Astrocyte (in vitro differentiated cells and primary cell): ENCODE data around the gene MGST1. TPM values are rescaled to one million over a fixed set of nuclear protein-coding genes. Genes with fewer than 3 reads are reported as not detected.

ENCODE experiments used
- DNase-seq: peaks from one replicate; pipeline ENCODE4 v3.0.0-alpha.2; 2010; ENCODE audit warnings: low read depth
- FAIRE-seq: peaks from 2 replicates; lab custom pipeline; 2011; peaks lifted over from hg19 to GRCh38; lab: Jason Lieb, UNC
- H2AFZ ChIP-seq: 2 replicates; pipeline ENCODE4 v1.6.0; 2012; ENCODE audit warnings: low read depth, low read length, inconsistent platforms
- H3K27ac ChIP-seq: 2 replicates; pipeline ENCODE4 v1.5.1; 2011; ENCODE audit warnings: low read depth, low read length, inconsistent platforms
- H3K27me3 ChIP-seq: 2 replicates; pipeline ENCODE4 v1.6.0; 2011; ENCODE audit warnings: low read length, inconsistent platforms; ENCODE audit not compliant: insufficient read depth
- H3K36me3 ChIP-seq: 2 replicates; pipeline ENCODE4 v1.5.1; 2011; ENCODE audit warnings: low read length, inconsistent platforms; ENCODE audit not compliant: insufficient read depth
- H3K4me1 ChIP-seq: 2 replicates; pipeline ENCODE4 v1.5.1; 2011; ENCODE audit warnings: low read length, inconsistent platforms; ENCODE audit not compliant: insufficient read depth
- H3K4me2 ChIP-seq: 2 replicates; pipeline ENCODE4 v1.6.0; 2012; ENCODE audit warnings: low read length, inconsistent platforms
- H3K4me3 ChIP-seq: 2 replicates; pipeline ENCODE4 v1.5.1; 2011; ENCODE audit warnings: low read depth, mild to moderate bottlenecking, low read length, inconsistent platforms; ENCODE audit not compliant: insufficient read depth
- H3K79me2 ChIP-seq: 2 replicates; pipeline ENCODE4 v1.6.0; 2012; ENCODE audit warnings: mild to moderate bottlenecking, low read length, inconsistent platforms; ENCODE audit not compliant: insufficient read depth
- H3K9ac ChIP-seq: 2 replicates; pipeline ENCODE4 v1.6.0; 2012; ENCODE audit warnings: mild to moderate bottlenecking, low read length, inconsistent platforms
- H3K9me3 ChIP-seq: 2 replicates; pipeline ENCODE4 v1.5.1; 2012; ENCODE audit warnings: low read depth, mild to moderate bottlenecking, low read length, inconsistent platforms; ENCODE audit not compliant: insufficient read depth
- H4K20me1 ChIP-seq: 2 replicates; pipeline ENCODE4 v1.6.0; 2012; ENCODE audit warnings: low read length, inconsistent platforms; ENCODE audit not compliant: insufficient read depth
- H3K27ac Mint-ChIP-seq: one replicate; pipeline ENCODE4 v1.8.0; 2021; ENCODE audit warnings: mild to moderate bottlenecking, mixed read lengths; ENCODE audit not compliant: unreplicated experiment
- H3K27me3 Mint-ChIP-seq: one replicate; pipeline ENCODE4 v1.8.0; 2021; ENCODE audit warnings: low read depth, mixed read lengths; ENCODE audit not compliant: unreplicated experiment
- H3K36me3 Mint-ChIP-seq: one replicate; pipeline ENCODE4 v1.8.0; 2021; ENCODE audit warnings: low read depth, mixed read lengths; ENCODE audit not compliant: unreplicated experiment
- H3K4me1 Mint-ChIP-seq: one replicate; pipeline ENCODE4 v1.8.0; 2021; ENCODE audit warnings: low read depth, mixed read lengths; ENCODE audit not compliant: unreplicated experiment
- H3K4me3 Mint-ChIP-seq: one replicate; pipeline ENCODE4 v1.8.0; 2021; ENCODE audit warnings: mild to moderate bottlenecking, moderate library complexity, mixed read lengths; ENCODE audit not compliant: unreplicated experiment
- H3K9me3 Mint-ChIP-seq: one replicate; pipeline ENCODE4 v1.8.0; 2021; ENCODE audit warnings: mild to moderate bottlenecking, mixed read lengths; ENCODE audit not compliant: unreplicated experiment
- CTCF ChIP-seq: IDR thresholded peaks from 2 replicates; pipeline ENCODE4 v1.5.1; 2011; ENCODE audit warnings: low read depth, mild to moderate bottlenecking, inconsistent platforms, low read length, moderate library complexity; ENCODE audit not compliant: insufficient read depth
- EZH2 ChIP-seq: IDR thresholded peaks from 2 replicates; pipeline ENCODE4 v1.6.1; 2012; ENCODE audit warnings: mild to moderate bottlenecking, low read length, inconsistent platforms; ENCODE audit not compliant: insufficient read depth
- total RNA-seq: library from RNA; stranded (reverse); gene quantifications from 2 replicates; pipeline ENCODE4 v1.2.1, GENCODE V29; 2021

The MGST1 gene
- total RNA-seq, 1 donor from 2014 or later, result 104 TPM

GRCh38 chr12:16330560-16330959 lies 16.9 kb upstream of the MGST1 start:
- Histone ChIP-seq H3K9ac (no peak overlapping the region), H3K36me3 (no peaks in the 10 kb centered on the region), H3K4me1 (no peaks in the 10 kb centered on the region), H3K9me3 (no peaks in the 10 kb centered on the region), H4K20me1 (no peaks in the 10 kb centered on the region), H3K27ac (no peak overlapping the region), H3K27me3 (no peaks in the 10 kb centered on the region), H2AFZ (no peak overlapping the region), H3K4me3 (no peak overlapping the region), H3K4me2 (no peak overlapping the region), H3K79me2 (no peaks in the 10 kb centered on the region)
- H3K27ac Mint-ChIP-seq, result no peak overlapping the region
- TF ChIP-seq EZH2, result no peak
- TF ChIP-seq CTCF, result no peak
- H3K9me3 Mint-ChIP-seq, result peaks cover 12% of the 10 kb centered on the region
- no peak for FAIRE-seq
- H3K4me3 Mint-ChIP-seq, result no peak overlapping the region
- H3K27me3 Mint-ChIP-seq, result no peaks in the 10 kb centered on the region
- DNase-seq, result no peak
- peaks cover 8% of the 10 kb centered on the region for H3K4me1 Mint-ChIP-seq
- peaks cover 5% of the 10 kb centered on the region for H3K36me3 Mint-ChIP-seq

GRCh38 chr12:16331998-16332397 lies 15.4 kb upstream of the MGST1 start:
- no peaks in the 10 kb centered on the region for H3K27me3 ChIP-seq
- Mint-ChIP-seq H3K4me3 (no peak overlapping the region), H3K27me3 (no peaks in the 10 kb centered on the region), H3K9me3 (peaks cover 12% of the 10 kb centered on the region), H3K4me1 (peaks cover 8% of the 10 kb centered on the region), H3K27ac (no peak overlapping the region), H3K36me3 (peaks cover 3% of the 10 kb centered on the region)
- H3K36me3 ChIP-seq, result no peaks in the 10 kb centered on the region
- no peak overlapping the region for H3K27ac ChIP-seq
- H4K20me1 ChIP-seq, result no peaks in the 10 kb centered on the region
- no peak overlapping the region for H3K4me3 ChIP-seq
- H3K9me3 ChIP-seq, result no peaks in the 10 kb centered on the region
- no peak overlapping the region for H2AFZ ChIP-seq
- H3K79me2 ChIP-seq, result no peaks in the 10 kb centered on the region
- no peak for TF ChIP-seq EZH2
- TF ChIP-seq CTCF, result no peak
- H3K9ac ChIP-seq, result no peak overlapping the region
- FAIRE-seq (no peak), DNase-seq (no peak)
- H3K4me2 ChIP-seq, result no peak overlapping the region
- no peaks in the 10 kb centered on the region for H3K4me1 ChIP-seq

GRCh38 chr12:16335838-16336237 lies 11.6 kb upstream of the MGST1 start:
- H3K4me3 ChIP-seq, result no peak overlapping the region
- no peaks in the 10 kb centered on the region for H3K9me3 ChIP-seq
- Mint-ChIP-seq H3K27ac (no peak overlapping the region), H3K27me3 (no peaks in the 10 kb centered on the region), H3K36me3 (peaks cover 3% of the 10 kb centered on the region), H3K9me3 (no peaks in the 10 kb centered on the region), H3K4me1 (peaks cover 6% of the 10 kb centered on the region), H3K4me3 (no peak overlapping the region)
- H3K27ac ChIP-seq, result no peak overlapping the region
- no peaks in the 10 kb centered on the region for H4K20me1 ChIP-seq
- no peak overlapping the region for H2AFZ ChIP-seq
- no peak overlapping the region for H3K4me2 ChIP-seq
- no peaks in the 10 kb centered on the region for H3K79me2 ChIP-seq
- FAIRE-seq (no peak), DNase-seq (no peak)
- no peaks in the 10 kb centered on the region for H3K4me1 ChIP-seq
- no peak for TF ChIP-seq CTCF
- TF ChIP-seq EZH2, result no peak
- no peaks in the 10 kb centered on the region for H3K36me3 ChIP-seq
- no peak overlapping the region for H3K9ac ChIP-seq
- no peaks in the 10 kb centered on the region for H3K27me3 ChIP-seq
